H9 (cell line): ENCODE results near the gene AARS1. TPM values are rescaled to one million over a fixed set of nuclear protein-coding genes. Genes with fewer than 3 reads are reported as not detected.
"Not testable (repeated sequence)": the region's sequence is repeated elsewhere in the genome, so short reads cannot be mapped to it uniquely, and the experiment has no call there.

Experiments
- DNase-seq: peaks from one replicate; pipeline ENCODE4 v3.0.0-alpha.2; 2017
- H2AFZ ChIP-seq: one replicate; pipeline ENCODE4 v1.6.1; 2013; ENCODE audit warnings: mild to moderate bottlenecking, low read length, control low read depth, moderate library complexity
- H2AK5ac ChIP-seq: 2 replicates; pipeline ENCODE4 v1.6.1; 2013; ENCODE audit warnings: low read length, control low read depth, mixed read lengths; ENCODE audit not compliant: insufficient read length
- H2BK120ac ChIP-seq: one replicate; pipeline ENCODE4 v1.6.1; 2013; ENCODE audit warnings: low read depth, mild to moderate bottlenecking, low read length, control low read depth, inconsistent platforms; ENCODE audit not compliant: poor library complexity, severe bottlenecking
- H2BK12ac ChIP-seq: 2 replicates; pipeline ENCODE4 v1.6.1; 2013; ENCODE audit warnings: low read length, control low read depth, mixed read lengths, low read depth; ENCODE audit not compliant: insufficient read length
- H2BK15ac ChIP-seq: 2 replicates; pipeline ENCODE4 v1.6.1; 2013; ENCODE audit warnings: low read depth, low read length, control low read depth
- H2BK20ac ChIP-seq: one replicate; pipeline ENCODE4 v1.6.1; 2013; ENCODE audit warnings: low read depth, mild to moderate bottlenecking, low read length, control low read depth, inconsistent platforms; ENCODE audit not compliant: poor library complexity, severe bottlenecking
- H2BK5ac ChIP-seq: 2 replicates; pipeline ENCODE4 v1.6.1; 2013; ENCODE audit warnings: low read length, control low read depth, mixed read lengths; ENCODE audit not compliant: insufficient read length
- H3K14ac ChIP-seq: 2 replicates; pipeline ENCODE4 v1.6.1; 2013; ENCODE audit warnings: low read length, control low read depth; ENCODE audit not compliant: insufficient read depth
- H3K18ac ChIP-seq: 2 replicates; pipeline ENCODE4 v1.6.1; 2013; ENCODE audit warnings: low read depth, mild to moderate bottlenecking, mixed read lengths, low read length, control low read depth; ENCODE audit not compliant: insufficient read length
- H3K23ac ChIP-seq: 2 replicates; pipeline ENCODE4 v1.6.1; 2013; ENCODE audit warnings: low read length, control low read depth, mixed read lengths, low read depth; ENCODE audit not compliant: insufficient read length
- H3K23me2 ChIP-seq: 2 replicates; pipeline ENCODE4 v1.6.1; 2013; ENCODE audit warnings: low read depth, mild to moderate bottlenecking, mixed read lengths, low read length, control low read depth; ENCODE audit not compliant: insufficient read length, poor library complexity, severe bottlenecking
- H3K27ac ChIP-seq: 2 replicates; pipeline ENCODE4 v1.5.1; 2013; ENCODE audit warnings: low read length, control low read depth, mixed read lengths, low read depth; ENCODE audit not compliant: insufficient read length
- H3K27me3 ChIP-seq: 2 replicates; pipeline ENCODE4 v1.6.1; 2013; ENCODE audit warnings: low read length, control low read depth, inconsistent platforms; ENCODE audit not compliant: insufficient read depth
- H3K4ac ChIP-seq: 2 replicates; pipeline ENCODE4 v1.6.1; 2013; ENCODE audit warnings: low read depth, mild to moderate bottlenecking, control low read depth, inconsistent platforms, low read length, moderate library complexity
- H3K4me1 ChIP-seq: 2 replicates; pipeline ENCODE4 v1.6.1; 2013; ENCODE audit warnings: low read length, control low read depth, inconsistent platforms; ENCODE audit not compliant: insufficient read depth
- H3K4me2 ChIP-seq: 2 replicates; pipeline ENCODE4 v1.6.1; 2013; ENCODE audit warnings: low read length, control low read depth, mixed read lengths; ENCODE audit not compliant: insufficient read length, insufficient read depth
- H3K56ac ChIP-seq: 2 replicates; pipeline ENCODE4 v1.6.1; 2013; ENCODE audit warnings: low read depth, mild to moderate bottlenecking, mixed read lengths, low read length, control low read depth; ENCODE audit not compliant: insufficient read length
- H3K79me1 ChIP-seq: 2 replicates; pipeline ENCODE4 v1.6.1; 2013; ENCODE audit warnings: low read depth, mild to moderate bottlenecking, moderate library complexity, low read length, control low read depth, inconsistent platforms; ENCODE audit not compliant: insufficient read depth, poor library complexity, severe bottlenecking
- H3K79me2 ChIP-seq: 2 replicates; pipeline ENCODE4 v1.6.1; 2013; ENCODE audit warnings: low read length, control low read depth, inconsistent platforms; ENCODE audit not compliant: insufficient read depth
- H3K9ac ChIP-seq: 2 replicates; pipeline ENCODE4 v1.6.1; 2013; ENCODE audit warnings: low read length, control low read depth, mixed read lengths; ENCODE audit not compliant: insufficient read length; ENCODE audit errors: extremely low read depth
- H3K9me3 ChIP-seq: one replicate; pipeline ENCODE4 v1.6.1; 2013; ENCODE audit warnings: low read depth, low read length, inconsistent platforms; ENCODE audit not compliant: control insufficient read depth
- H3T11ph ChIP-seq: one replicate; pipeline ENCODE4 v1.6.1; 2013; ENCODE audit warnings: mild to moderate bottlenecking, low read length, control low read depth, inconsistent platforms
- H4K20me1 ChIP-seq: one replicate; pipeline ENCODE4 v1.6.1; 2013; ENCODE audit not compliant: control insufficient read depth, insufficient read length, insufficient read depth
- H4K5ac ChIP-seq: 2 replicates; pipeline ENCODE4 v1.6.1; 2013; ENCODE audit warnings: low read depth, mild to moderate bottlenecking, mixed read lengths, low read length, control low read depth; ENCODE audit not compliant: insufficient read length
- H4K8ac ChIP-seq: replicated peaks from 2 replicates; pipeline ENCODE4 v1.6.1; 2013; ENCODE audit warnings: low read length, control low read depth, mixed read lengths, low read depth; ENCODE audit not compliant: insufficient read length
- H4K91ac ChIP-seq: 2 replicates; pipeline ENCODE4 v1.6.1; 2013; ENCODE audit warnings: low read depth, mild to moderate bottlenecking, moderate library complexity, mixed read lengths, low read length, control low read depth; ENCODE audit not compliant: insufficient read length
- H3K27ac Mint-ChIP-seq, 3 experiments: 2 replicates in 2 of 3; 3 replicates in 1 of 3; pipeline ENCODE4 v1.8.0; 2020 to 2021; ENCODE audit warnings: mixed read lengths in 3 of 3, mild to moderate bottlenecking in 1 of 3, moderate library complexity in 1 of 3
- H3K27me3 Mint-ChIP-seq: 2 replicates; pipeline ENCODE4 v1.8.0; 2021; ENCODE audit warnings: low read depth, mild to moderate bottlenecking, moderate library complexity, mixed read lengths
- H3K36me3 Mint-ChIP-seq, 3 experiments: 2 replicates in 2 of 3; 3 replicates in 1 of 3; pipeline ENCODE4 v1.8.0; 2020 to 2021; ENCODE audit warnings: low read depth in 3 of 3, mixed read lengths in 3 of 3; ENCODE audit not compliant: insufficient read depth in 1 of 3
- H3K4me1 Mint-ChIP-seq, 2 experiments: 2 replicates each; pipeline ENCODE4 v1.8.0; 2020; ENCODE audit warnings: mixed read lengths in 2 of 2
- H3K4me3 Mint-ChIP-seq, 2 experiments: 2 replicates in 1 of 2; 3 replicates in 1 of 2; pipeline ENCODE4 v1.8.0; 2020 to 2021; ENCODE audit warnings: mild to moderate bottlenecking in 2 of 2, mixed read lengths in 2 of 2, moderate library complexity in 1 of 2
- H3K9me3 Mint-ChIP-seq, 2 experiments: 2 replicates in 1 of 2; 3 replicates in 1 of 2; pipeline ENCODE4 v1.8.0; 2020; ENCODE audit warnings: mild to moderate bottlenecking in 2 of 2, mixed read lengths in 2 of 2, moderate library complexity in 1 of 2
- CTCF ChIP-seq: fragments of 200-600 bp; sonication (generic); conservative IDR thresholded peaks from 3 replicates; pipeline ENCODE4 v1.8.0; 2021; ENCODE audit warnings: antibody characterized with exemption, mild to moderate bottlenecking
- WGBS: extraction: QIAGEN DNeasy Blood & Tissue Kit; methylation state at CpG from one replicate; pipeline ENCODE4 v1.1.7; 2013; ENCODE audit warnings: missing lambda C conversion rate, low lambda C conversion rate, mixed read lengths; ENCODE audit not compliant: insufficient read length; ENCODE audit errors: extremely low coverage; 5-methylcytosine and 5-hydroxymethylcytosine counted together
- total RNA-seq: library from RNA; stranded (reverse); gene quantifications from 2 replicates; pipeline ENCODE4 v1.2.1, GENCODE V29; 2021

Gene AARS1
- total RNA-seq, 1 experiment from 2014 or later, result 168 TPM

- H4K20me1 ChIP-seq, result no peaks in the 10 kb centered on the region
- no peak overlapping the region for H3K27ac ChIP-seq
- Mint-ChIP-seq H3K4me3 (no peak overlapping the region), H3K4me1 (no peaks in the 10 kb centered on the region), H3K27me3 (no peaks in the 10 kb centered on the region), H3K27ac (peak overlapping the region in 1 of 3 experiments; percentile 57; a peak in 2 of 7 replicates), H3K36me3 (peaks cover 71 to 88% (median 87%) of the 10 kb centered on the region in 3 experiments), H3K9me3 (no peaks in the 10 kb centered on the region)
- H2BK15ac ChIP-seq, result no peak overlapping the region
- H2BK5ac ChIP-seq, result no peak overlapping the region
- H2AFZ ChIP-seq, result no peak overlapping the region
- no peak overlapping the region for H3K18ac ChIP-seq
- TF ChIP-seq CTCF, result no peak
- no peak overlapping the region for H4K8ac ChIP-seq
- H3K9ac ChIP-seq, result no peak overlapping the region
- peaks cover 3% of the 10 kb centered on the region for H3K79me1 ChIP-seq
- no peak overlapping the region for H3K4me2 ChIP-seq
- no peak overlapping the region for H3K56ac ChIP-seq
- H4K5ac ChIP-seq, result no peak overlapping the region
- no peak overlapping the region for H2BK20ac ChIP-seq
- no peak overlapping the region for H2BK120ac ChIP-seq
- H3K4ac ChIP-seq, result no peak overlapping the region
- DNase-seq, result no peak
- no peak overlapping the region for H3T11ph ChIP-seq
- no CpG with 5 or more reads among the region's 12 CpGs for WGBS
- no peaks in the 10 kb centered on the region for H3K27me3 ChIP-seq
- H3K79me2 ChIP-seq, result no peaks in the 10 kb centered on the region
- H3K9me3 ChIP-seq, result no peaks in the 10 kb centered on the region
- no peaks in the 10 kb centered on the region for H3K4me1 ChIP-seq
- no peak overlapping the region for H2BK12ac ChIP-seq
- H2AK5ac ChIP-seq, result no peak overlapping the region
- H3K14ac ChIP-seq, result no peak overlapping the region
- H3K23me2 ChIP-seq, result no peaks in the 10 kb centered on the region
- no peak overlapping the region for H4K91ac ChIP-seq
- H3K23ac ChIP-seq, result no peak overlapping the region
Observed at GRCh38 chr16:70269471-70269870, 19.8 kb downstream of the AARS1 start.

- not testable (repeated sequence) for H3K9me3 ChIP-seq, H4K5ac ChIP-seq, H3K23me2 ChIP-seq, H2BK15ac ChIP-seq, H3K4me3 Mint-ChIP-seq, H2BK120ac ChIP-seq, H2BK12ac ChIP-seq, H3K27ac ChIP-seq, H4K8ac ChIP-seq, H3K4me1 ChIP-seq, H3K9ac ChIP-seq, H3K4me2 ChIP-seq, H4K91ac ChIP-seq, H2BK20ac ChIP-seq, H3K4me1 Mint-ChIP-seq, H3K56ac ChIP-seq, H3K4ac ChIP-seq, H3K79me1 ChIP-seq, H2AFZ ChIP-seq, H3K9me3 Mint-ChIP-seq, H3K27me3 ChIP-seq, H3K18ac ChIP-seq, H2BK5ac ChIP-seq, DNase-seq, H3T11ph ChIP-seq, H3K23ac ChIP-seq, H3K79me2 ChIP-seq, H2AK5ac ChIP-seq, H3K27me3 Mint-ChIP-seq, H3K14ac ChIP-seq, H4K20me1 ChIP-seq
- whole genome bisulfite sequencing, result no CpG with 5 or more reads among the region's 10 CpGs
- peaks cover 68 to 92% (median 91%) of the 10 kb centered on the region in 3 experiments for H3K36me3 Mint-ChIP-seq
- peak overlapping the region in 2 of 3 experiments; percentile 72 to 86; a peak in 4 of 7 replicates for H3K27ac Mint-ChIP-seq
Observed at GRCh38 chr16:70267922-70268321, 21.4 kb downstream of the AARS1 start.
